DOHH2 (cell line): Measurements from ENCODE around the gene GALNT17.

Source experiments
- H3F3A ChIP-seq: fragments of 200-600 bp; sonication (generic), shearing (Covaris generic); 2 replicates; pipeline ENCODE4 v1.6.0; 2016; ENCODE audit warnings: antibody characterized with exemption, mild to moderate bottlenecking; ENCODE audit not compliant: control insufficient read depth, insufficient read depth
- H3K27ac ChIP-seq: fragments of 200-600 bp; sonication (generic); 2 replicates; pipeline ENCODE4 v1.5.1; 2014; ENCODE audit warnings: low read depth, mild to moderate bottlenecking, low read length, moderate library complexity
- H3K27me3 ChIP-seq: fragments of 200-600 bp; sonication (generic); 2 replicates; pipeline ENCODE4 v1.6.1; 2014; ENCODE audit warnings: mild to moderate bottlenecking, low read length, mixed read lengths; ENCODE audit not compliant: control insufficient read depth
- H3K36me3 ChIP-seq: fragments of 200-600 bp; sonication (generic); 2 replicates; pipeline ENCODE4 v1.6.1; 2014; ENCODE audit warnings: mild to moderate bottlenecking, low read length, moderate library complexity, mixed read lengths; ENCODE audit not compliant: control insufficient read depth
- H3K4me1 ChIP-seq: fragments of 200-600 bp; sonication (generic); 2 replicates; pipeline ENCODE4 v1.6.1; 2014; ENCODE audit warnings: mild to moderate bottlenecking, low read length, mixed read lengths; ENCODE audit not compliant: control insufficient read depth
- H3K4me2 ChIP-seq: fragments of 200-600 bp; sonication (generic); 2 replicates; pipeline ENCODE4 v1.6.0; 2014; ENCODE audit warnings: mild to moderate bottlenecking, low read length, moderate library complexity
- H3K4me3 ChIP-seq: fragments of 200-600 bp; sonication (generic); 2 replicates; pipeline ENCODE4 v1.5.1; 2014; ENCODE audit warnings: mild to moderate bottlenecking, low read length, mixed read lengths
- H3K79me2 ChIP-seq: fragments of 200-600 bp; sonication (generic); 2 replicates; pipeline ENCODE4 v1.6.1; 2014; ENCODE audit warnings: mild to moderate bottlenecking, low read length, mixed read lengths; ENCODE audit not compliant: control insufficient read depth
- H3K9me2 ChIP-seq: fragments of 200-600 bp; sonication (generic); replicated peaks from 2 replicates; pipeline ENCODE4 v1.6.1; 2014; ENCODE audit warnings: mild to moderate bottlenecking, low read length, mixed read lengths; ENCODE audit not compliant: control insufficient read depth
- H3K9me3 ChIP-seq: fragments of 200-600 bp; sonication (generic); 2 replicates; pipeline ENCODE4 v1.6.1; 2014; ENCODE audit warnings: antibody characterized with exemption, low read length, mixed read lengths; ENCODE audit not compliant: control insufficient read depth, insufficient read depth
- H4K20me1 ChIP-seq: fragments of 200-600 bp; sonication (generic); 2 replicates; pipeline ENCODE4 v1.6.0; 2014; ENCODE audit warnings: low read depth, mild to moderate bottlenecking, antibody characterized with exemption, low read length, moderate library complexity; ENCODE audit not compliant: control insufficient read depth, insufficient read depth
- CTCF ChIP-seq: fragments of 200-600 bp; sonication (generic); IDR thresholded peaks from one replicate; pipeline ENCODE4 v1.5.1; 2014; ENCODE audit warnings: antibody characterized with exemption, mild to moderate bottlenecking, low read depth, low read length; ENCODE audit not compliant: poor library complexity, severe bottlenecking
- EZH2phosphoT487 ChIP-seq: fragments of 200-600 bp; sonication (generic); IDR thresholded peaks from 2 replicates; pipeline ENCODE4 v1.6.1; 2017; ENCODE audit warnings: borderline replicate concordance, mild to moderate bottlenecking, antibody characterized with exemption, low read length, moderate library complexity, mixed read lengths

GALNT17 gene

GRCh38 chr7:71486414-71486813 is 354.5 kb downstream of the GALNT17 start:
- H3K27me3 ChIP-seq: no peaks in the 10 kb centered on the region
- no peak overlapping the region for H3K4me2 ChIP-seq
- no peaks in the 10 kb centered on the region for H3K4me1 ChIP-seq
- no peaks in the 10 kb centered on the region for H3F3A ChIP-seq
- no peaks in the 10 kb centered on the region for H3K9me2 ChIP-seq
- no peak overlapping the region for H3K4me3 ChIP-seq
- peaks cover 5% of the 10 kb centered on the region; the same call in 1 of the 2 replicates for H3K9me3 ChIP-seq
- no peak overlapping the region for H3K27ac ChIP-seq
- no peak for TF ChIP-seq EZH2phosphoT487
- TF ChIP-seq CTCF: no peak
- H3K79me2 ChIP-seq: no peaks in the 10 kb centered on the region
- no peaks in the 10 kb centered on the region for H3K36me3 ChIP-seq
- H4K20me1 ChIP-seq: no peaks in the 10 kb centered on the region

- Histone ChIP-seq H3K27me3 (no peaks in the 10 kb centered on the region), H3K4me3 (no peak overlapping the region), H3K36me3 (no peaks in the 10 kb centered on the region), H4K20me1 (no peaks in the 10 kb centered on the region), H3K79me2 (no peaks in the 10 kb centered on the region), H3K4me1 (no peaks in the 10 kb centered on the region), H3K27ac (no peak overlapping the region), H3F3A (no peaks in the 10 kb centered on the region), H3K9me2 (no peaks in the 10 kb centered on the region), H3K4me2 (no peak overlapping the region), H3K9me3 (peaks cover 7% of the 10 kb centered on the region; the same call in 1 of the 2 replicates)
- TF ChIP-seq EZH2phosphoT487 (no peak), CTCF (no peak)
These were observed 355.1 kb downstream of the GALNT17 start for GRCh38 chr7:71486856-71487628.

- Histone ChIP-seq H4K20me1 (no peaks in the 10 kb centered on the region), H3K4me3 (no peak overlapping the region), H3K36me3 (no peaks in the 10 kb centered on the region), H3F3A (no peaks in the 10 kb centered on the region), H3K4me1 (no peaks in the 10 kb centered on the region), H3K9me2 (no peaks in the 10 kb centered on the region), H3K27me3 (no peaks in the 10 kb centered on the region), H3K79me2 (no peaks in the 10 kb centered on the region), H3K4me2 (no peak overlapping the region), H3K27ac (no peak overlapping the region), H3K9me3 (peaks cover 7% of the 10 kb centered on the region; the same call in 1 of the 2 replicates)
- TF ChIP-seq EZH2phosphoT487 (no peak), CTCF (no peak)
These were observed 356.4 kb downstream of the GALNT17 start for GRCh38 chr7:71488308-71488707.
